ENCODE data around the gene FAM89A.
"Not testable (repeated sequence)": the region's sequence is repeated elsewhere in the genome, so short reads cannot be mapped to it uniquely, and the experiment has no call there.

The FAM89A gene

DNA sequence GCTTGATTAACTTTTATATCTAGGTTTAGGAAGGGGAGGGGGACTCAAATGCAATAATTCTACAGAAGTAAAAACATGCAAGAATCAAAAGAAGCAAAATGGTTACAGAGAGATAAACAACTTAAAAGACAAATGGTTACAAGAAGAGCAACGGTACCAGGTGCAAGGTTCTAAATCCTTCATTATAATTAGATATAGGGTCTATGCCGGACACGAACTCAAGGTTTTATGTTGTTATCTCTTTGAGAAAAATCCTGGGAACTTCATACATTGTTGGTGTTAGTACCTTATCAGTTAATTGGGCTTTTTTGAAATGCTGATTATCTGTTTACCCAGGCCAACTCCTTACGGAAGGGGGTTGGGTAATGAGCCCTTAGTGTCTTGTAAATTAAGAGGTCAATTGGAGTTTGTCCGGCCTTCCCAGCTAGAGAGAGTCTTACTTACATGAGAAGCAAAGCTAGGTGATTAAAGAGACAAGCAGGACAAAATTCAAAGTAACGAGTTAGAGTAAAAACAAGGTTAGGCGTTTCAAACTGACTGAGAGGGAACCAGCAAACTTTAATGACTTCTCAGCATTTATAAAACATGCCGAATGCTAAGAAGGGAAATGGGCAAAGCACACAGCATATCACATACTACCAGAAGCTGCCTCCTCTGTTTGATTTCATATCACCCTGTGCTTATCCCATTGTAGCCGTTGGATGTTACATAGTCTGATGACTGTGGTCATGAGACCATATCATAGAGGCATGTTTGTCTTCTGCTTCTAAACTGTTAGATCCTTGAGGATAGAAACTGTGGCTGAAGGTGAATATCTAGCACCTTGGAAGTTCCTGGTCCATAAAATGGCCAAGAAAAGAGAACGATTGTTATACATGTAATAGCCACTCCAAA lies 55.2 kb downstream of the FAM89A start:
- DNase-seq: not testable (repeated sequence)

DNA sequence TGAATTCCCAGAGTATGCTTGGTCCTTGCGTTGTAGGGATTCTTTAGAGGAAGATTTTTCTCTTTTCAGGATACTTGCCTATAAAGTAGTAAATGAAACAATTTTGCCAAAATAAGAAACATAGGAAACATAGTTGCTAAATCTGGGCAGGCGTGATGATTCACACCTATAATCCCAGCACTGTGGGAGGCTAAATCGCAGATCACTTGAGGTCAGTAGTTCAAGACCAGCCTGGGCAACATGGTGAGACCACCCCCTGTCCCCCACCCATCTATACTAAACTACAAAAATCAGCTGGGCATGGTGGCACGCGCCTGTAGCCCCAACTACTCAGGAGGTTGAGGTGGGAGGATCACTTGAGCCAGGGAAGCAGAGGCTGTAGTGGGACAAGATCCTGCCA lies 56.2 kb downstream of the FAM89A start:
- no peak for DNase-seq

DNA sequence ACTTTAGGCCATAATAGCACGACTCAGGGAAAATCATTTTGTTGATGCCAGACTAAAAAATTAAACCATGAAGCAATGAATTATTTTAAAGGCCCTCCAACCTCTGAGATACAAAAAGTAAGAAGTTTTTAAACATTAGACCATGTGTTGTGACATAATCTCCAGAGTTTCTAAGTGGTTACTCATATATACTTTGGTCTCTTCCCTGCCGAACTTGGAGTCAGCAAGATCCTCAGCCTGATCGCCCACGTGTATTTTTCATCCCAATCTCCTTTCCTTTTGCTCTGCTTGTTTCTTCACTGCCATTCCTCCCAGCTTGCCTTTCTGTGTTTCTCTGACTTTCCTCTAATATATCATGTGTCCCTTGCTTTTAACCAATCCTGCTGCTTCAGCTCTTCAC lies 57.4 kb downstream of the FAM89A start:
- DNase-seq: no peak

DNA sequence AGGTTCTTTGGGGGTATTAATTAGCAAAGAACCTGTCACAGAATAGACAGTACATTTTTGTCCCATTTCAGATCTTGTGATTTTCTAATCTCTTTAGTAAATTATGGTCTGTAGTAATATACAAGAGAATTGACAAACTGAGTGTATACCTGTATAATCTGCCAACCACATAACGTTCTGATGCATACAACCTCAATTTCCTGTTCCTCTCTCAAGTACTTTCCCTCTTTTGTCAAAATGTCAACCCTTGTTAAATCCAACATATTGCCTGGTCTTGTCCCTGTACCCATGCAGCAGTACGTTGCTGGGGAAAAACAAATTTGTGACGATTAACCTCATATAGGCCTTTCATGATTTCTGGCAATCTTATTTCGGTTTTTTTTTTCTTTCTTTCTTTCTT lies 60.1 kb downstream of the FAM89A start:
- no peak for DNase-seq

DNA sequence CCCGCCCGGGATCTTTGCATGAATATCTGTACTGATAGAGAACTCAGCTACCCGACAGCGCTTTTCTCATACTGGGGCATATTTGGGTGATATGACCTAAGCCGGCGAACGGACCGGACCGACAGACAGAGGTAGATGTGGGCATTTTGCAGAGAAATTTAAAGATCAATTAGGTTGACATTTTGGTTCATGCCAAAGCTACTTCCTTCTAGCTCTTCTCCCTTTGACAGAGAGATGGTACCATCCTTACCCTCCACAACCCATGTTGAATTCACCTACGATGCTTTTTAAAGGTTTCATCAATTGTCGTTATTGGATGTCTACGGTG lies 60.7 kb downstream of the FAM89A start:
- no peak for DNase-seq

DNA sequence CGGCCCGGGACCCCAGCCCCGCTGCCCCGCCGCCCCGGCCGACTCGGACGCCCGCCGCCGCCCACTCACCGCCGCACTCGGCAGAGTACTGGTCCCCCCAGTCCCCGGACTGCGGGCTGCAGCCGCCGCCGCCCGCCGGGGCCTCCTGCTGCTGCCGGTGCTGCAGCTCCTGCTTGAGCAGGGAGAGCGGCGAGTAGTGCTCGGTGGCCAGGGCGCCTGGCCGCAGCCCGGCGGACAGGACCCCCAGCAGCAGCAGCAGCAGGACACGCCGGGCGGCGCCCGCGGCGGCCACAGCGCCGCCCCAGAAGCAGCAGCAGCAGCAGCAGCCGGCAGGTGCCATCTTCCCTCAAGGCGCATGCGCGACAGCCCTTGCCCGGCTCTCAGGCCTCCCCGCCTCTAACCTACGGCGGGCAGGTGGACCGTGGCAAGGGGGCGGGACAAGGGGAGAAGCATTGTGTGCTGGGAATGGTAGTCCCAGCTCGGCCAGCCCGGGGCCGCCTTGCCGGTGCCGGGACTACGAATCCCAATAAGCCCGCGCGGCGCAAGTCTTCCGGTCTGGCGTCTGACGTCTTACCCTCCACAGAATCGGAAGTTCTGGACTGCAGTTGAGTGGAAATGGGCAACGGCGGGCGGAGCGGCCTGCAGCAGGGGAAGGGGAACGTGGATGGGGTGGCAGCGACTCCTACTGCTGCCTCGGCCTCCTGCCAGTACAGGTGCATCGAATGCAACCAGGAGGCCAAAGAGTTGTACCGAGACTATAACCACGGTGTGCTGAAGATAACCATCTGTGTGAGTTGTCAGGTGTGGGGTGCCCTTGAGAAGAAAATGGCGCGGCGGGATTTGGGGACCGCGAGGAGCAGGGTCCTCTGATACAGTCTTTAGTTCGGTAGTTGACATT lies 61.3 kb downstream of the FAM89A start, which contains the start of the genes ARV1 and TTC13:
ARV1 (plus strand) TSS at position 604 of the 898 bp plus-strand sequence; CDS start at position 616, 12 bp downstream.
TTC13 (minus strand) TSS at position 371 of the 898 bp plus-strand sequence; CDS start at position 340, 31 bp downstream.
- peak; percentile 98 for DNase-seq

DNA sequence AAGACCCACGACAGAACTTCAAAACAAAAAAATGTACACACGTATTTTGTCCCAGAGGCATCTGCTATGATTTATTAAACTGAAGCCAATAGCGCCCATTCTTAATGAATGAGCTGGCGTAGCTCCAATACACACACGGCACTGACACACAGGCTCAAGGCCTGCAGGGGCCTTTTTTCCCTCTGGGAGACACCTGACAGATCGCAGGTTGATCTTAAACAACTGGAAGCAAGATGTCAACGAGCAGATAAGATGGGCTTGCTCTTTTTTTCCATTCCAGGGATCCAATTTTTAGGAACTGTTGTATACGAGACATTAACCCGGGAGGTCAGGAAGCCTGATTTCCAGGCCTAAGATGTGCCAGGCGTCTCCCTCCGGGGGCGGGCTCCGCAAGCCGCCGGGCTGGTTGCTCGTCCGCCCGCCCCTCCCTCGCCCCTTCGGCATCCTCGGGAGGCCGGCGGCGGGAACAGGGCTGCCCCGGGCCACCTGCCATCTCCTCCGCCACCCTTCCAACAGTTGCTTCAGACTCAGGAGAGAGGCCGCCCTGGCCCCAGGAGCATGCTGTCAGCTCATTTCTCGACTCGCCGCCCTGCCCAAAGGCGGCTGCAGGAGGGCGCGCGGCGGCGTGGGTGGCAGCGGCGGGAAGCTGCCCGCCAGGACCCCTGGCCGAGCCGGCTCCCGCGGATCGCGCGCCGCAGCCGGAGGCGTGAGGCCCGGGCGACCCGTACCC lies 62.1 kb downstream of the FAM89A start:
- DNase-seq: no peak

DNA sequence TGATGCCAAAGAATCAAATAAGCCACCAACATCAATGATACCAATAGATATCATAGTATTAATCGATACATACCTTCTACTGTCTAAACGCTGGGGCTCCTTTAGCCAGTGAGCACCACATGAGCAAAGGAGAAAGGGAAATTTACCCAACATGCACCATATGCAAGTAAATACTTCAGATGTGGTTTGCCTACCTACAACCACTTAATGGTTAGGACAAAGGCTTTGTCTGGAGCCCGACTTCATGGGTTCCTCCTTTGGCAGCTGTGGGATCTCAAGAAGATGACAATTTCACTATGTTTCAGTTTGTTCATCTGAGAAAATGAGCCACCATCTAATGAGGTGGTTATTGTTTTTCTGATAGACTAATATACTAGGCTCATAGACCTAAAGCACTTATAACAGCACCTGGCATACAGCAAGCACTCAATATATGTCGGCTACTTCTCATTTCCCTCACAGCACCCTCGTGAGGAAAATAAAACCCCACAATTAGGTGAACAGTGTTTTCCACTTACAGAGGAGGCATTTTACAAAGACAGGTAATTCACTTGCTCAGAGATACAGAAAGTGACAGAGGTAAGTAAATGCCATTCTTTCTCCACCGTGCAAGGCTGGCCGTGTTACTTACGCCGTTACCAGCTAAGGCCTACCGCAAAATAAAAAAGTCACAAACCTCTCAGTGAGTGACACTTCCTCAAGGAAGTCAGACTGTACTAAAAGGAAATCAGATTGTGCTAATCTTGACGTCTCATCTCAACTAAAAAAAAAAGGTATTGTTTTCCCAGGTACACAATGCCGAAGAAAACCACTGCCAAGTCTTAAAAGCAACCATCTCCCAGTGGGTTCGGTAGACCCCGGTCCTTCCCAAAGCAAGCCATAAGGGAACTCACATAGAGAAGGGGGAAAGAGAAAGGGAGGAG lies 63.0 kb downstream of the FAM89A start:
- no peak for DNase-seq

DNA sequence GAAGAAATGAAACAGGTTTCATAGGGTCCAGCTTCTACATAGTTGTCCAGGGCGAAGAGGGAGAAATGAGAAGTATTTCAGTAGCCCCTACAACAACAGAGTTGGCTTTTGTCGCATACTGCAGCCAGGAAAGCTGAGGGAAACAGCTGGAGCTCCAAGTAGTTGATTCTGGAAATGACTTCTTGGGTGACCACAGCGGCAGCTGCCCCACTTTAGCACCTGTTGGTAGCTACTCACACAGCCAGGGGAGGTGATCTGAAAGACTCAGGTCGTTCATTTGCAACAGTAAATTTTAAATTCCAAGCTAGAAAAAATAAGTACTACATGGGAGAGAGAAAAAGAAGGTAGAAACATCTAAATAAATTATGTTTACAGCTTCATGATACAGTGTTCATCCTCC lies 63.7 kb downstream of the FAM89A start:
- no peak for DNase-seq

DNA sequence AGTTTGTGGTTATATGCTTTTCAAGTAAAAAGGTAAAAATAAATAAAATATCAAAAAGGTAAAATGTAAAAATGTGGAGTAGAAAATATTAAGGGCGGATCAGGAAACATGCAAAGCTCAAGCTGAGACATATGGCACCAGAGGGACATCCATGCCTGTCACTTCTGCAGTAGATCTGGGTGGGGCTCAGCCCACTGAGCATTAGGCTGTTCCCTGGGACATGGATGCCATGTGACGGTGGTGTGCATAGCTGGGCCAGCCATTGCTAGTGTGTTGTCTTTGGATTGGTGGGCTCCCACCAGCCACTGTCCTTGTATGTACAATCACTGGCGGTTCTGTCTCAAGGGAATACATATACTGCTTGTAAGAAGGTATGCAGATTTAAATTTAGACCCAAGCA lies 64.4 kb downstream of the FAM89A start:
- DNase-seq: no peak

DNA sequence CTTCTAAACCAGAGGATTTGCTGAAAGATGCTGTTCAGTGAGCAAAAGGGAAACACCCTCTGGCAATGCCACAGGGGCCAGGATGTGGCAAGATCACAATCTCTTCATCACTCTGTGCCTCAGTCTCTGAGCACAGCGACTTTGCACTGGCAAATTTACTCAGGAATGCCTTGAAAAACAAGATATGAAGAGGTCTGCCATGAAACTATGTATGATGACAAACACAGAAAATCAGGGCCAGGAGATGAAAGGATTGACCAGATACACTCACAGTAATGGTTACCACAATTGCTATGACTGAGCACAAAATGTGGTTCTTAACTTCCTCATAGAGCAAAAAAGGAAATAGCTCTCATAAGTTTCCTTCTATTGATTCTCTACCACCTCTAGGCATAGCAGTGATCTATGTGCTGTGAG lies 67.2 kb downstream of the FAM89A start:
- DNase-seq: no peak

DNA sequence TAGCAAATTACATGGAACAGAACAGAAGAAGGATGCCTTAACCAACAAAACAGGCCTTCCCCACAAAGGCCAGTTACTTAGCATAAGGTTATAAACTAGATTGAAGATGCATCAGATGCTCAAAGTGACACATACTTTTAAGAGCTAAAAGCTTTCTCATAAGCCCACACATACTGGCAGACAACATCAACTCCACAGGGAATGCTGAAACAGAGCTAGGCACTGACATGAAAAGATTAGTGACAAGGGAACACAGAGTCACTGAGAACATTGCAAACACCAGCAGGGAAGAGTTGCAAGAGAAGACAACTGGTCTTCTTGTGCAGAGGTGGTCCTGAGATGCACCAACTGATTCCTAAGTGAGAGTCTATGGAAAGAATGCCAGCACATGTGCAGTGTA lies 68.3 kb downstream of the FAM89A start:
- no peak for DNase-seq

DNA sequence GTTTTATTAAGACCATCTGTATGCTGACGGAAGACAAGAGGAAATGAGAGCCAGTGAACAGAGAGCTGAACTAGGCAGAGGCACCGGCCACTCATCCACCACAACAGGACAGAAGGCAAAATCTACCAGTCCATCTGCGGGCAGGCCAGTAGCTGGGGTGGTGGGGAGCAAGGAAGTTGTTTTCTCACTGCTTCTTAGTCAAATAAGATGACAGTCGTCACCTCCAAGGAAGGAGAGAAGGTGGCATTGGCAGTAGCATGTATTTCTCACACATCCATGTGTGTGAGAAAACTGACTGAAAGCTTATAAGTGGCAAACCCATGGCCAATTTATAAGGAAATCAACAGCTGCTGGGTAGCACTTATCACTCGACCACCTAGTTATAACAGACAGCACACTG lies 69.6 kb downstream of the FAM89A start:
- no peak for DNase-seq
